Pancreas (tissue), 10 donors: ENCODE results near the gene ZNHIT6. TPM values are rescaled to one million over a fixed set of nuclear protein-coding genes. Genes with fewer than 3 reads are reported as not detected.

ENCODE experiments used
- ATAC-seq, 4 donors: fragments of 200-7000 bp; cut with Tn5 transposase; one replicate each; pipeline versions ENCODE4 v1.8.0 to v1.9.1; 2020; ENCODE audit warnings: mild to moderate bottlenecking in 4 of 4, moderate library complexity in 4 of 4
- DNase-seq, 6 donors: peaks; one replicate each; pipeline ENCODE4 v3.0.0-alpha.2; 2020
- FAIRE-seq: peaks from 2 replicates; lab custom pipeline; 2012; peaks lifted over from hg19 to GRCh38; lab: Jason Lieb, UNC
- H3K27ac ChIP-seq, 4 donors: fragments of 200-600 bp; sonication (generic); 1 replicate in 3 of 4; 2 replicates in 1 of 4; pipeline versions ENCODE4 v1.5.0 to v1.8.0; 2020
- H3K27me3 ChIP-seq, 4 donors: fragments of 200-600 bp; one replicate each; pipeline ENCODE4 v1.8.0; 2021
- H3K36me3 ChIP-seq, 3 donors: fragments of 200-600 bp; sonication (generic) in 1 of 3; one replicate each; pipeline versions ENCODE4 v1.5.0 to v1.8.0; 2020 to 2021
- H3K4me1 ChIP-seq, 3 donors: fragments of 200-600 bp; one replicate each; pipeline ENCODE4 v1.8.0; 2021
- H3K4me3 ChIP-seq, 4 donors: fragments of 200-600 bp; sonication (generic) in 2 of 4; one replicate each; pipeline versions ENCODE4 v1.5.0 to v1.8.0; 2020 to 2021
- H3K9me3 ChIP-seq, 4 donors: fragments of 200-600 bp; one replicate each; pipeline ENCODE4 v1.8.0; 2021
- WGBS, 2 donors: extraction: QIAGEN DNeasy Blood & Tissue Kit; methylation state at CpG; one replicate each; pipeline ENCODE4 v1.1.7; 2013; 5-methylcytosine and 5-hydroxymethylcytosine counted together
- intact Hi-C, 3 donors: fragments of 100-400 bp; cut with DNase I; formaldehyde crosslinking; loops; one replicate each; pipeline versions ENCODE4 v1.11.1 to v1.14.2; 2022
- polyA plus RNA-seq, 2 donors: library from polyadenylated mRNA; stranded (reverse); fragments of 200-250 nt; gene quantifications; one replicate each; pipeline ENCODE4 v1.2.3, GENCODE V29; 2013
- total RNA-seq, 6 donors: library from RNA; stranded (reverse); fragmentation: NEBNext Ultra II Directional in 4 of 6; extraction: Animal tissue kit (Norgen Biotek cat#: 25700) in 4 of 6; gene quantifications; one replicate each; pipeline versions ENCODE4 v1.2.1 to v1.2.4, GENCODE V29; 2021 to 2023
- TF ChIP-seq, protein P1 (sequence below), 4 donors: fragments of 200-600 bp; sonication (generic) in 3 of 4; IDR thresholded peaks; one replicate each; pipeline versions ENCODE4 v1.5.0 to v1.8.0; 2021; ENCODE audit warnings: antibody characterized with exemption in 4 of 4
- donor health status: healthy with polysubstance abuse.
- donor health status: DM: no; HTN: no; CAD: no; lungs with moderate emphysema.
- donor health status: DM: no; HTN: no; CAD: no.
- donor health status: control.
- donor health status: control.
- donor health status: Bipolar disorder and iron deficiency.
- donor health status: DM: yes; HTN: yes; CAD: no.
- donor health status: DM: no; HTN: no; CAD: no.
- donor health status: DM: no; HTN: no; CAD: no.
- donor health status: DM: yes; HTN: yes; CAD: no.

ZNHIT6 gene
- total and polyA plus RNA-seq, 8 donors = 3.0 to 7.5 (median 5.3) TPM

- no peak overlapping the region for H3K4me3 ChIP-seq
- no peaks in the 10 kb centered on the region for H3K27me3 ChIP-seq
- intact Hi-C loops = no loop called here
- DNase-seq (no peak), ATAC-seq (no peak), FAIRE-seq (no peak)
- 93 to 94% methylated on average over 1 of the region's 1 CpG for WGBS, 2 donors
- H3K4me1 ChIP-seq = peaks cover 0 to 14% (median 9%) of the 10 kb centered on the region in 3 donors
- H3K27ac ChIP-seq = no peak overlapping the region
- TF ChIP-seq, protein P1, sequence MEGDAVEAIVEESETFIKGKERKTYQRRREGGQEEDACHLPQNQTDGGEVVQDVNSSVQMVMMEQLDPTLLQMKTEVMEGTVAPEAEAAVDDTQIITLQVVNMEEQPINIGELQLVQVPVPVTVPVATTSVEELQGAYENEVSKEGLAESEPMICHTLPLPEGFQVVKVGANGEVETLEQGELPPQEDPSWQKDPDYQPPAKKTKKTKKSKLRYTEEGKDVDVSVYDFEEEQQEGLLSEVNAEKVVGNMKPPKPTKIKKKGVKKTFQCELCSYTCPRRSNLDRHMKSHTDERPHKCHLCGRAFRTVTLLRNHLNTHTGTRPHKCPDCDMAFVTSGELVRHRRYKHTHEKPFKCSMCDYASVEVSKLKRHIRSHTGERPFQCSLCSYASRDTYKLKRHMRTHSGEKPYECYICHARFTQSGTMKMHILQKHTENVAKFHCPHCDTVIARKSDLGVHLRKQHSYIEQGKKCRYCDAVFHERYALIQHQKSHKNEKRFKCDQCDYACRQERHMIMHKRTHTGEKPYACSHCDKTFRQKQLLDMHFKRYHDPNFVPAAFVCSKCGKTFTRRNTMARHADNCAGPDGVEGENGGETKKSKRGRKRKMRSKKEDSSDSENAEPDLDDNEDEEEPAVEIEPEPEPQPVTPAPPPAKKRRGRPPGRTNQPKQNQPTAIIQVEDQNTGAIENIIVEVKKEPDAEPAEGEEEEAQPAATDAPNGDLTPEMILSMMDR (IDR thresholded peaks at IDR 0.05) = no peak
- peaks cover 0 to 5% (median 0%) of the 10 kb centered on the region in 3 donors for H3K36me3 ChIP-seq
- H3K9me3 ChIP-seq = no peaks in the 10 kb centered on the region
Observed at GRCh38 chr1:85656948-85657347, 51.3 kb downstream of the ZNHIT6 start.

- peaks cover 0 to 14% (median 9%) of the 10 kb centered on the region in 3 donors for H3K4me1 ChIP-seq
- H3K27me3 ChIP-seq = no peaks in the 10 kb centered on the region
- no peak overlapping the region for H3K4me3 ChIP-seq
- H3K9me3 ChIP-seq = no peaks in the 10 kb centered on the region
- FAIRE-seq (no peak), DNase-seq (no peak), ATAC-seq (no peak)
- peaks cover 0 to 5% (median 0%) of the 10 kb centered on the region in 3 donors for H3K36me3 ChIP-seq
- no peak overlapping the region for H3K27ac ChIP-seq
- TF ChIP-seq, protein P1 (IDR thresholded peaks at IDR 0.05) = no peak
- intact Hi-C loops = no loop called here
- 97 to 100% methylated on average over 1 of the region's 1 CpG for WGBS, 2 donors
Observed at GRCh38 chr1:85656256-85656655, 52.0 kb downstream of the ZNHIT6 start.

GRCh38 chr1:85655315-85655714 lies 52.9 kb downstream of the ZNHIT6 start:
- Histone ChIP-seq H3K4me3 (no peak overlapping the region), H3K27ac (no peak overlapping the region), H3K27me3 (no peaks in the 10 kb centered on the region), H3K36me3 (peaks cover 0 to 5% (median 0%) of the 10 kb centered on the region in 3 donors), H3K9me3 (no peaks in the 10 kb centered on the region), H3K4me1 (peaks cover 0 to 8% (median 6%) of the 10 kb centered on the region in 3 donors)
- no peak for ATAC-seq
- WGBS, 2 donors = 72 to 78% methylated on average over 1 of the region's 1 CpG
- DNase-seq = no peak
- TF ChIP-seq, protein P1 (IDR thresholded peaks at IDR 0.05) = no peak
- intact Hi-C loops = no loop called here
- FAIRE-seq = no peak

- ATAC-seq = no peak
- DNase-seq = no peak
- WGBS, 2 donors = 81 to 82% methylated on average over 6 of the region's 6 CpGs
- Histone ChIP-seq H3K36me3 (peaks cover 0 to 5% (median 0%) of the 10 kb centered on the region in 3 donors), H3K4me1 (no peaks in the 10 kb centered on the region), H3K4me3 (no peak overlapping the region), H3K27me3 (no peaks in the 10 kb centered on the region), H3K9me3 (no peaks in the 10 kb centered on the region), H3K27ac (no peak overlapping the region)
- no peak for FAIRE-seq
- intact Hi-C loops = no loop called here
- TF ChIP-seq, protein P1 (IDR thresholded peaks at IDR 0.05) = no peak
Observed at GRCh38 chr1:85654066-85654782, 54.0 kb downstream of the ZNHIT6 start.

DNA sequence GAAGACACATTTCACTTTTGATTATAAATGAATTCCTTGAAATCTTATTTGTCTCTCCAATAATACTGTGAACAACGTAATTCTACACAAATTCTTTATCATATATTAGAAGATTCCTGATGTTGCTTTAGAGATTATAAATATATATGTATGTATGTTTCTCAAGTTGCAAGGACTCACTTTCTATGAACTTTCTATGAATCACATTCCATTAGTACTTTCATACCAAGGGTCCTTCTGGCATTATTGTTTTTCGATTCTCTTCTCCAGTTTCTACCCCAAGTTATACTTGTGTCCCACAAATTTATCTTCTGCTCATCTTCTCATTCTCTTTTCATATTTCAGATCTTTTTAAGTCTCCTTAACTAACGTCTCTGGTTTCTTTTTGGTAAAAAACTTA lies 55.9 kb downstream of the ZNHIT6 start:
- DNase-seq (no peak), FAIRE-seq (no peak), ATAC-seq (no peak)
- Histone ChIP-seq H3K27ac (no peak overlapping the region), H3K27me3 (no peaks in the 10 kb centered on the region), H3K4me1 (no peaks in the 10 kb centered on the region), H3K9me3 (no peaks in the 10 kb centered on the region), H3K4me3 (no peak overlapping the region), H3K36me3 (peaks cover 0 to 5% (median 0%) of the 10 kb centered on the region in 3 donors)
- 85 to 89% methylated on average over 3 of the region's 3 CpGs for WGBS, 2 donors
- TF ChIP-seq, protein P1 (IDR thresholded peaks at IDR 0.05) = no peak
- intact Hi-C loops = no loop called here
